Ishikawa (cell line): ENCODE results near the gene TEX10.

Experiments used
- CREB1 ChIP-seq: IDR thresholded peaks from 2 replicates; pipeline ENCODE4 v1.6.1; 2012; ENCODE audit warnings: low read depth
- EP300 ChIP-seq: IDR thresholded peaks from 2 replicates; pipeline ENCODE4 v1.6.1; 2012; ENCODE audit warnings: borderline replicate concordance
- FOXM1 ChIP-seq: IDR thresholded peaks from 2 replicates; pipeline ENCODE4 v1.6.1; 2012; ENCODE audit warnings: low read depth, borderline replicate concordance
- RAD21 ChIP-seq: IDR thresholded peaks from 2 replicates; pipeline ENCODE4 v1.6.1; 2012; ENCODE audit warnings: low read depth
- TAF1 ChIP-seq: IDR thresholded peaks from 2 replicates; pipeline ENCODE4 v1.6.1; 2012; ENCODE audit warnings: low read depth, mild to moderate bottlenecking

DNA sequence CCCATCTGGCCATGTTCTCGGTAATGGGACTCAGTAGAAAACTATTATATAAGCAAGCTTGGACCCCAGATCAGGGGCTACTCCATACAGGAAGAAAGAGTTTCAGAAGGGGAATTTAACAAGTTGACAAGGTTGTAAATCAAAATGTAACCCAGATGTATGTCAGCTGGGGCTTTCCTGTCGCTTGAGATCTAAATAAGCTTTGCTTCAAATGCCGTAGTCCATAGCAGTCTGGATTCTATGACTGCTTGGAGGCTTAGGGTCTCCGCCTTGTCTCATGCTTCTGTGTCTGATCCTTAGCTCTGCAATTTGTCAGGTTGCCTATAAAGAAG lies 70.4 kb downstream of the TEX10 start:
- TF ChIP-seq FOXM1: no peak
- no peak for TF ChIP-seq CREB1
- no peak for TF ChIP-seq RAD21
- no peak for TF ChIP-seq TAF1
- no peak for TF ChIP-seq EP300
